IMR-90 (cell line): ENCODE data around the gene ACSL4. TPM values are rescaled to one million over a fixed set of nuclear protein-coding genes. Genes with fewer than 3 reads are reported as not detected.
A peak's percentile ranks its signal among the peaks of the same experiment; 100 is the strongest.

ENCODE experiments used
- ATAC-seq: fragments of 200-7000 bp; cut with Tn5 transposase; 2 replicates; pipeline ENCODE4 v1.9.1; 2020; ENCODE audit warnings: low read depth, mild to moderate bottlenecking, moderate library complexity
- BruUV-seq: library from RNA; stranded (reverse); fragments of 400-500 nt; replicated peaks from 2 replicates; lab custom pipeline; 2021; lab: Mats Ljungman, UMichigan
- CTCF ChIA-PET: fragments of 300-600 bp; formaldehyde crosslinking; extraction: SDS; loops from one replicate; lab custom pipeline; 2021; ENCODE audit warnings: antibody characterized with exemption; lab: Yijun Ruan, JAX
- POLR2A ChIA-PET: fragments of 300-600 bp; sonication (Branson Sonifier 250); formaldehyde crosslinking; loops from one replicate; lab custom pipeline; 2022; ENCODE audit warnings: antibody characterized with exemption; ENCODE audit not compliant: unreplicated experiment; lab: Charles Lee
- DNase-seq: peaks from one replicate; pipeline ENCODE4 v3.0.0; 2013
- H2AFZ ChIP-seq: replicated peaks from 2 replicates; pipeline ENCODE3; 2013; ENCODE audit warnings: low read length, mild to moderate bottlenecking; ENCODE audit not compliant: poor library complexity
- H2AK5ac ChIP-seq: 2 replicates; pipeline ENCODE4 v1.6.1; 2013; ENCODE audit warnings: low read depth, low read length, inconsistent platforms
- H2AK9ac ChIP-seq: replicated peaks from 2 replicates; pipeline ENCODE3; 2013; ENCODE audit warnings: mild to moderate bottlenecking, low read depth, low read length, moderate library complexity; ENCODE audit not compliant: poor library complexity
- H2BK120ac ChIP-seq: 2 replicates; pipeline ENCODE4 v1.6.1; 2013; ENCODE audit warnings: low read depth, low read length, inconsistent platforms
- H2BK15ac ChIP-seq: 3 replicates; pipeline ENCODE4 v1.6.1; 2013; ENCODE audit warnings: low read depth, low read length, inconsistent platforms
- H2BK20ac ChIP-seq: 2 replicates; pipeline ENCODE4 v1.6.1; 2013; ENCODE audit warnings: low read depth, mild to moderate bottlenecking, inconsistent platforms, low read length, moderate library complexity
- H2BK5ac ChIP-seq: 2 replicates; pipeline ENCODE4 v1.6.1; 2013; ENCODE audit warnings: mild to moderate bottlenecking, low read depth, low read length, inconsistent platforms; ENCODE audit not compliant: poor library complexity, severe bottlenecking
- H3K14ac ChIP-seq: replicated peaks from 2 replicates; pipeline ENCODE4 v1.6.1; 2013; ENCODE audit warnings: low read depth, low read length, inconsistent platforms
- H3K18ac ChIP-seq: 2 replicates; pipeline ENCODE4 v1.6.1; 2013; ENCODE audit warnings: low read depth, low read length, control low read depth
- H3K23ac ChIP-seq: 2 replicates; pipeline ENCODE4 v1.6.1; 2013; ENCODE audit warnings: low read depth, low read length, inconsistent platforms
- H3K27ac ChIP-seq: 2 replicates; pipeline ENCODE4 v1.5.1; 2013; ENCODE audit warnings: mild to moderate bottlenecking, control low read depth, low read length; ENCODE audit not compliant: insufficient read depth
- H3K27me3 ChIP-seq: 2 replicates; pipeline ENCODE4 v1.6.1; 2013; ENCODE audit warnings: low read length; ENCODE audit not compliant: control insufficient read depth, insufficient read depth
- H3K36me3 ChIP-seq: 2 replicates; pipeline ENCODE4 v1.6.1; 2013; ENCODE audit warnings: low read length, mixed read lengths; ENCODE audit not compliant: control insufficient read depth, insufficient read depth
- H3K4ac ChIP-seq: 2 replicates; pipeline ENCODE4 v1.6.1; 2013; ENCODE audit warnings: low read depth, low read length, inconsistent platforms
- H3K4me1 ChIP-seq: 2 replicates; pipeline ENCODE4 v1.6.1; 2013; ENCODE audit warnings: low read length, mixed read lengths; ENCODE audit not compliant: control insufficient read depth, insufficient read depth
- H3K4me2 ChIP-seq: 2 replicates; pipeline ENCODE4 v1.6.1; 2013; ENCODE audit warnings: low read depth, mild to moderate bottlenecking, control low read depth, low read length, moderate library complexity
- H3K4me3 ChIP-seq: 2 replicates; pipeline ENCODE4 v1.5.1; 2013; ENCODE audit warnings: low read depth, mild to moderate bottlenecking, control low read depth, low read length, moderate library complexity; ENCODE audit not compliant: insufficient read depth
- H3K56ac ChIP-seq: 2 replicates; pipeline ENCODE4 v1.6.1; 2013; ENCODE audit warnings: low read length, inconsistent platforms; ENCODE audit not compliant: insufficient read depth; ENCODE audit errors: extremely low read depth
- H3K79me1 ChIP-seq, 2 experiments: 2 replicates each; pipeline ENCODE4 v1.6.1; 2013; ENCODE audit warnings: low read length in 2 of 2, inconsistent platforms in 1 of 2, low read depth in 1 of 2
- H3K9ac ChIP-seq: 2 replicates; pipeline ENCODE4 v1.6.1; 2013; ENCODE audit warnings: low read depth, low read length, control low read depth
- H3K9me1 ChIP-seq: 2 replicates; pipeline ENCODE4 v1.6.1; 2013; ENCODE audit warnings: low read length, inconsistent platforms; ENCODE audit not compliant: insufficient read depth
- H3K9me3 ChIP-seq: 2 replicates; pipeline ENCODE4 v1.6.1; 2013; ENCODE audit warnings: low read length; ENCODE audit not compliant: control insufficient read depth, insufficient read depth
- H4K20me1 ChIP-seq: 2 replicates; pipeline ENCODE4 v1.6.1; 2013; ENCODE audit warnings: low read length, inconsistent platforms; ENCODE audit not compliant: insufficient read depth
- H4K5ac ChIP-seq: 2 replicates; pipeline ENCODE4 v1.6.1; 2013; ENCODE audit warnings: mild to moderate bottlenecking, low read depth, low read length, control low read depth
- H4K8ac ChIP-seq, 2 experiments: 2 replicates each; pipeline ENCODE4 v1.6.1; 2013; ENCODE audit warnings: low read depth in 2 of 2, low read length in 2 of 2, control low read depth in 1 of 2, inconsistent platforms in 1 of 2
- H4K91ac ChIP-seq: 2 replicates; pipeline ENCODE4 v1.6.1; 2013; ENCODE audit warnings: low read depth, low read length, inconsistent platforms; ENCODE audit not compliant: insufficient read depth
- BHLHE40 ChIP-seq: fragments of 150-350 bp; IDR thresholded peaks from 2 replicates; pipeline ENCODE4 v1.6.1; 2016; ENCODE audit warnings: mild to moderate bottlenecking, low read depth, low read length
- CTCF ChIP-seq: conservative IDR thresholded peaks from 2 replicates; pipeline ENCODE4 v1.5.1; 2012; ENCODE audit warnings: mild to moderate bottlenecking, low read depth, low read length, improper control_type of control experiment
- MAFK ChIP-seq: IDR thresholded peaks from 2 replicates; pipeline ENCODE4 v1.6.1; 2012; ENCODE audit warnings: low read depth, low read length, improper control_type of control experiment
- POLR2A ChIP-seq: IDR thresholded peaks from 2 replicates; pipeline ENCODE4 v1.6.1; 2012; ENCODE audit warnings: mild to moderate bottlenecking, low read depth, low read length
- RFX5 ChIP-seq: IDR thresholded peaks from 2 replicates; pipeline ENCODE4 v1.8.0; 2012; ENCODE audit warnings: low read depth, mild to moderate bottlenecking, low read length, moderate library complexity
- WGBS, 2 experiments: methylation state at CpG; one replicate each; pipeline versions ENCODE4 v1.1.5 to v1.1.7; 2013; ENCODE audit warnings: missing lambda C conversion rate in 2 of 2; ENCODE audit not compliant: insufficient read length in 1 of 2; ENCODE audit errors: extremely low coverage in 2 of 2; 5-methylcytosine and 5-hydroxymethylcytosine counted together
- dilution Hi-C: fragments of 300-500 bp; cut with HindIII; formaldehyde crosslinking; loops from one replicate; pipeline ENCODE4 v1.14.3; 2018; ENCODE audit warnings: low sequenced_read_pairs; ENCODE audit not compliant: unreplicated experiment
- in situ Hi-C: fragments of 300-500 bp; cut with MboI; formaldehyde crosslinking; loops from 3 replicates; pipeline ENCODE4 v1.14.3; 2019; ENCODE audit warnings: low sequenced_read_pairs, inconsistent platforms, mixed read lengths
- intact Hi-C: fragments of 100-400 bp; cut with micrococcal nuclease; formaldehyde crosslinking; loops from 2 replicates; pipeline ENCODE4 v1.10.0; 2022
- polyA plus RNA-seq, 3 experiments: library from polyadenylated mRNA; depleted of rRNA; stranded (reverse); fragments of >200 nt; gene quantifications; 2 replicates each; pipeline ENCODE4 v1.2.3, GENCODE V29; 2012; ENCODE audit warnings: low replicate concordance in 1 of 3
- total RNA-seq: library from RNA; depleted of rRNA; stranded (reverse); fragments of >200 nt; gene quantifications from 2 replicates; pipeline ENCODE4 v1.2.3, GENCODE V29; 2012
- TF ChIP-seq, protein P1 (sequence below): fragments of 150-350 bp; IDR thresholded peaks from 2 replicates; pipeline ENCODE4 v1.6.1; 2016; ENCODE audit warnings: low read depth, mild to moderate bottlenecking, low read length, moderate library complexity, borderline replicate concordance

ACSL4 gene
- total and polyA plus RNA-seq, 2 of the 4 experiments (the other 2 are of a cell fraction): 29.6 to 59.7 TPM

- DNase-seq: peak; percentile 17
- Histone ChIP-seq H2AK5ac (no peak overlapping the region), H2BK120ac (no peak overlapping the region), H3K9me3 (no peaks in the 10 kb centered on the region), H3K27ac (no peak overlapping the region), H2BK5ac (peak overlapping the region; percentile 72), H2AK9ac (no peak overlapping the region), H3K9me1 (peaks cover 2% of the 10 kb centered on the region; the same call in 1 of the 2 replicates), H4K5ac (no peak overlapping the region), H4K91ac (no peak overlapping the region), H4K20me1 (peaks cover 15% of the 10 kb centered on the region; the same call in 1 of the 2 replicates), H3K9ac (no peak overlapping the region), H4K8ac (no peak overlapping the region; a peak in 1 of 4 replicates), H3K4me1 (peaks cover 4% of the 10 kb centered on the region), H3K79me1 (peaks cover 0 to 6% of the 10 kb centered on the region in 2 experiments; a peak in 2 of 4 replicates), H2BK15ac (no peak overlapping the region), H3K4me3 (no peak overlapping the region), H3K27me3 (no peaks in the 10 kb centered on the region; the same call in 1 of the 2 replicates), H3K56ac (no peak overlapping the region), H2BK20ac (no peak overlapping the region), H3K14ac (0 out of 2 replicates have a peak overlapping the region, but pooled peaks have one; percentile 11), H3K23ac (no peak overlapping the region), H2AFZ (no peak overlapping the region), H3K18ac (peak overlapping the region; percentile 44; the same call in 1 of the 2 replicates), H3K36me3 (0 out of 2 replicates have a peak, but pooled peaks cover 1% of the 10 kb centered on the region), H3K4ac (no peak overlapping the region), H3K4me2 (no peak overlapping the region)
- TF ChIP-seq POLR2A (no peak), RFX5 (no peak), MAFK (no peak), CTCF (no peak), BHLHE40 (no peak)
- TF ChIP-seq, protein P1, sequence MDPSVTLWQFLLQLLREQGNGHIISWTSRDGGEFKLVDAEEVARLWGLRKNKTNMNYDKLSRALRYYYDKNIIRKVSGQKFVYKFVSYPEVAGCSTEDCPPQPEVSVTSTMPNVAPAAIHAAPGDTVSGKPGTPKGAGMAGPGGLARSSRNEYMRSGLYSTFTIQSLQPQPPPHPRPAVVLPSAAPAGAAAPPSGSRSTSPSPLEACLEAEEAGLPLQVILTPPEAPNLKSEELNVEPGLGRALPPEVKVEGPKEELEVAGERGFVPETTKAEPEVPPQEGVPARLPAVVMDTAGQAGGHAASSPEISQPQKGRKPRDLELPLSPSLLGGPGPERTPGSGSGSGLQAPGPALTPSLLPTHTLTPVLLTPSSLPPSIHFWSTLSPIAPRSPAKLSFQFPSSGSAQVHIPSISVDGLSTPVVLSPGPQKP: no peak
- no peak for ATAC-seq
- POLR2A ChIA-PET: no interaction called here
- WGBS, 2 experiments: no CpG with 5 or more reads among the region's 2 CpGs
- intact Hi-C loops (loop anchor here (5.0 kb wide), 1 partner anchor 233 kb away; no protein-coding TSS in a partner anchor), dilution Hi-C loops (no loop called here), in situ Hi-C loops (loop anchor here (5.0 to 25.0 kb wide), 2 partner anchors 177 to 702 kb away; no protein-coding TSS in a partner anchor)
- CTCF ChIA-PET: no interaction called here
- BruUV-seq: no TSS peak
Observed at GRCh38 chrX:109710181-109710580, 22.9 kb downstream of the ACSL4 start.
